Measurements from ENCODE around the gene STARD7. TPM values are rescaled to one million over a fixed set of nuclear protein-coding genes. Genes with fewer than 3 reads are reported as not detected.

The STARD7 gene
- total RNA-seq, 4 donors from 2014 or later: 78.4 to 120 (median 112) TPM

DNA sequence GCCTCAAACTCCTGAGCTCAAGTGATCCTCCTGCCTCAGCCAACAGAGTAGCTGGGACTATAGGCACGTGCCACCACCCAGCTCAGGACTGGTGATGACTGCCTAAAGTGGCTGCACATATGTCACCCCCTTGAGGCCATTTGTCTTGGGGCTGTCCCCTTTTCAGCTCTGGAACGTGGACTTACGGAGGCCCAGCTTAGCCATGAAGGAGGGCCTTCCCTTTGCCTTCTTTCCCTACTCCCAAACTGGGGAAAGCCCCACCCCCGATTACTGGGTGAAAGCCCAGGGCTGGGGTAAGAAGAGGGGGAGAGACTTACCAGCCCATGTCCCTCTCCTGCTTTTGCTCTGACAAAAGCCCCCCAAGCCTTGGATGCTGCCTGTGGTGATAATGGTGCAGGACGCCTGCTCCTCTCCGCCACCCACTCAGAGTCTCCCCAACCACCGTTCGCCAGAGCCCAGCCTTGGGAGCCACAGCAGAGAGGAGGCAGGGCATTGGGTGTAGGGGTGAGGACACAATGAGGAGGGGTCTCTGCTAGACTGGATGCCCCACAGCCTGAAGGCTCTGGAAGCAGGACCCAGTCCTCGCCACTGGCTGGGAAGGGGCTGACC is 60.9 kb downstream of the STARD7 start:
- no peak for TF ChIP-seq POLR2A (IDR thresholded peaks at IDR 0.05)
- no peak for TF ChIP-seq CTCF (IDR thresholded peaks at IDR 0.05)
- H3K36me3 ChIP-seq: no peaks in the 10 kb centered on the region
- H3K27ac ChIP-seq: peak overlapping the region; percentile 73 to 97 (median 79)
- peaks cover 0 to 41% (median 33%) of the 10 kb centered on the region in 4 donors for H3K4me1 ChIP-seq
- H3K4me3 ChIP-seq: no peak overlapping the region
- peak; percentile 21 to 44 (median 40) for DNase-seq
- H3K27me3 ChIP-seq: no peaks in the 10 kb centered on the region
- no peaks in the 10 kb centered on the region for H3K9me3 ChIP-seq

- TF ChIP-seq POLR2A (IDR thresholded peaks at IDR 0.05): no peak
- no peak for TF ChIP-seq CTCF (IDR thresholded peaks at IDR 0.05)
- Histone ChIP-seq H3K27me3 (no peaks in the 10 kb centered on the region), H3K4me3 (peak overlapping the region in 1 of 4 donors; percentile 90), H3K27ac (peak overlapping the region; percentile 74 to 97 (median 82)), H3K4me1 (peaks cover 0 to 41% (median 33%) of the 10 kb centered on the region in 4 donors), H3K9me3 (no peaks in the 10 kb centered on the region), H3K36me3 (no peaks in the 10 kb centered on the region)
- peak in 1 of 3 donors; percentile 48 for DNase-seq
These were observed 61.6 kb downstream of the STARD7 start for GRCh38 chr2:96146881-96147592.

DNA sequence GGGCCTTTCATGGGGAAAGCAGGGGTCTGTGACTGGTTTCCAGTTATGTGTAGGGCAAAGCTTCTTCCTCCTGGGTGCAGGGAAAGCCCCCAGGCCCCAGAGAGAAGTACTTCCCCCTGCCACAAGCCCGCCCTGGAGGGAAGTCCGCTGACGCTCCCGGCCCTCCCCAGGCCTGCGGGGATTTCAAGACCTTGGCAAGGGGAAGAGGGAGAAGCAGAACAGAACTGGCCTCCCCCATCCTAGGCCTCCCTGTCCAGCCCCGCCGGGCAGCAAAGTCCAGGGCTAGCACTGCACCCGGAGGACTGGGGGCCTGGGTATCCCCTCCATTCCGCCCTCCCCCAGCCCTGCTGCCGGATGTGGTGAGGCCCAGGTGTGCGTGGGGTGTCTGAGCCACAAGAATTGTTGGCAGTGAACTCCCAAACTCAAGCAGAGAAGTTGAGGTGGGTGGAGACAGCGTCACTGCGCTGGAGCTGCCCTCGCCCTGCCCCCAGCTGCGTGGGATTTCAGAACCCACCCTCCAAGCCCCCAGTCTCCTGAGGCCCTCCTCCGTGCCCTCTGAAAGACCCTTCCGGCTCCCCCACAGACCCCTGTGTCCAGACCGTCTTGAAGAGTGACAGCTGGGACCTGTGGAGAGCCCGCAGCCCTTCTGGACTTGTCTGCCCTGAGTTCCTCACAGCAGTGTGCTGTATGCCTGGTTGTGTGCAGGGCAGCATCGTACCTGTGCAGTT is 62.3 kb downstream of the STARD7 start:
- Histone ChIP-seq H3K27ac (peak overlapping the region; percentile 74 to 97 (median 82)), H3K9me3 (no peaks in the 10 kb centered on the region), H3K4me3 (peak overlapping the region in 3 of 4 donors; percentile 17 to 90 (median 73)), H3K36me3 (no peaks in the 10 kb centered on the region), H3K4me1 (peaks cover 0 to 41% (median 33%) of the 10 kb centered on the region in 4 donors), H3K27me3 (no peaks in the 10 kb centered on the region)
- peak; percentile 60 to 92 (median 89) for DNase-seq
- no peak for TF ChIP-seq CTCF (IDR thresholded peaks at IDR 0.05)
- TF ChIP-seq POLR2A (IDR thresholded peaks at IDR 0.05): no peak

GRCh38 chr2:96145848-96146152 is 62.8 kb downstream of the STARD7 start:
- Histone ChIP-seq H3K4me1 (peaks cover 0 to 41% (median 33%) of the 10 kb centered on the region in 4 donors), H3K36me3 (no peaks in the 10 kb centered on the region), H3K27ac (peak overlapping the region; percentile 74 to 97 (median 82)), H3K27me3 (no peaks in the 10 kb centered on the region), H3K4me3 (peak overlapping the region; percentile 47 to 90 (median 72)), H3K9me3 (no peaks in the 10 kb centered on the region)
- DNase-seq: no peak
- TF ChIP-seq POLR2A (IDR thresholded peaks at IDR 0.05): no peak
- no peak for TF ChIP-seq CTCF (IDR thresholded peaks at IDR 0.05)

DNA sequence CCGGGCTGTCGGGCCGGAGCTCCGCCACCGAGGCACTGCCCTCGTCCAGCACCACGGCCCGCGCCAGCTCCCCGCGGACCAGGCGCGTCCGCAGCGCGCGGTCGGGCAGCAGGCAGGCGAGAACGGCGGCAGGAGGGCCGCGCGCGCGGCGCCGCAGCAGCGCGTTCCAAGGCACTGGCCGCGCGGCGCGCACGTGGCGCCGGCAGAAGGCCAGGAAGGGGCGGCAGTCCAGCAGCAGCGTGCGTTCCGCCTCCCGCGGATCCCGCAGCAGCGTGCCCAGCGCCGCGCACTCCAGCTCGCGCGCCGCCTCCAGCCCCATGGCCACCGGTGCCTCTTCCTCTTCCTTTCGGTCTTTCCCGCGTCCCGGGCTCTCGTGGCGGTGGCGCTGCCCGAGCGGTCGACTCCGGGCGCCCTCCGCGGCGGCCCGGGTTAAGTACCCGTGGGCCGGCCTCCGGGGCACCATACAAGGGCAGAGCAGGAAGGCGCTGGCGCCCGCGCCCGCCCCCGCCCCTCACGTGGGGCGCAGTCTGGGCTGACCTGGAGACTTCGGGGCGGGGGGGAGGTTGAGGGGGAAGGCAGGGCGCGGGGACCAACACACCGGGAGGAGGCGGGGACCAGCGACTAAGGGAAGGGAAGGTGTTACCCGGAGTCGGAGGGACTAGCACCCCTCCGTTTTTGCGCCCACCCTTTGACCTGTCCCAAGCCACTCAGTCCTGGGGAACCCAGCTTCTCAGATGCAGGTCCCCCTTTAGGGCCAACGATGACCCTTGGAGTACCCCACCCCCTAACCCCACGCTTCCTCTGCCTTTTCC is 63.4 kb downstream of the STARD7 start, which contains the start of gene DUSP2:
DUSP2 (minus strand) TSS at position 405 of the 812 bp plus-strand sequence; CDS start at position 319, 86 bp downstream.
- no peaks in the 10 kb centered on the region for H3K36me3 ChIP-seq
- peaks cover 0 to 41% (median 33%) of the 10 kb centered on the region in 4 donors for H3K4me1 ChIP-seq
- DNase-seq: peak; percentile 79 to 96 (median 95)
- TF ChIP-seq CTCF (IDR thresholded peaks at IDR 0.05) (peak in 1 of 6 experiments; percentile 10), POLR2A (IDR thresholded peaks at IDR 0.05) (peak; percentile 74 to 78)
- H3K27ac ChIP-seq: peak within 1 kb of the TSS; percentile 74 to 97 (median 82)
- no peaks in the 10 kb centered on the region for H3K27me3 ChIP-seq
- peak within 1 kb of the TSS; percentile 47 to 90 (median 72) for H3K4me3 ChIP-seq
- no peaks in the 10 kb centered on the region for H3K9me3 ChIP-seq

Measured in Peyer's patch (tissue), 4 donors.